Right kidney (tissue), 1 donor: ENCODE results near the gene PTPRG.

Experiments
- DNase-seq: peaks from one replicate; pipeline ENCODE4 v3.0.0-alpha.2; 2016

The PTPRG gene

DNA sequence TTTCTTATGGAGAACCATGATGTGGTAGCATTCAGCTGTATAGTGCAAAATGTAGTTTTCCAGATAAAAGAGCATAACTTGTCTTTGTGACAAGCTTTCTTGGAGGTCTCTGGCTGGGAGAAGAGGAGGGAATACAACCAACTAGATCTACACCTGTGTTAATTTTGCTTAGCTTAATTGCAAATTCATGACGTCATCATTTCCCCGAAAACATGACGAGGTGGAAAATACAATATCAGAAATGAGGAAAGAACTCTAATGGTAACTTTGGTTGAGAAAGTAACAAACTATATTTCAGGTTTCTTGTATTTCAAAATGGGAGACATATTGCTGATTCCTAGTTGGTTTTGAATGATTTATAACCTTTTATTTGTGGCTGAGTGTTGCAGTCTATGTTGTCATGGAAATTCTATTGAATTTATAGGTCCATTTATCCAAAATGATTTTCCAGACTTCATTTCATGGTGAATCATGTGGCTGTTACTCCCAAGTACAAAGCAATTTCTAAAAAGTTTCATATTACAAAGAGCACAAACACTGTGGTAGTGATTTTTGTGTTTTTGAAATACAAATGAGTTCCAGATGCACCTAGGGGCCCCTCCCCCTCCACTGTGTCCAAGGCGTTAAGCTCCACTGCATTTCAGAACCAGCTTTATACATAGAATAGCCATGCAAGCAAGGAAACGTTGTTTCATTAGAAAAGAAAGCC, 504.8 kb downstream of the PTPRG start:
- no peak for DNase-seq

GRCh38 chr3:62068337-62068736, 507.0 kb downstream of the PTPRG start:
- no peak for DNase-seq

DNA sequence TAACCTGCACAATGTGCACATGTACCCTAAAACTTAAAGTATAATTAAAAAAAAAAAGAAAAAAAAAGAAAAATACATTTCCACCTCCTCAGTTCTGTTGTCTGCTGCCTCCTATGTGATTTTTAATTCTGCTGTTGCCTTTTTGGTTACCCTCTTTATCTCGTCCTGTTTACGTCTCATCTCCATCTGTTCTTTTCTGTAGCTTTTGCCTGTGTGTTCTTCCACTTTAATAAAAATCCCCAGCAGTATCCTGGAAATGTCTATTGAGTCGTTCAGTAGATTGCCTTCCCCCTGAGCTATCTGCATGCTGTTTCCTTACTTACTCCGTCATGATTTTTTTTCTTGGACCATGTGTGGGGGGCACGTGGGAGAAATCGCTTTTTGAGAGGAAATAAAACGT, 509.5 kb downstream of the PTPRG start:
- no peak for DNase-seq

DNA sequence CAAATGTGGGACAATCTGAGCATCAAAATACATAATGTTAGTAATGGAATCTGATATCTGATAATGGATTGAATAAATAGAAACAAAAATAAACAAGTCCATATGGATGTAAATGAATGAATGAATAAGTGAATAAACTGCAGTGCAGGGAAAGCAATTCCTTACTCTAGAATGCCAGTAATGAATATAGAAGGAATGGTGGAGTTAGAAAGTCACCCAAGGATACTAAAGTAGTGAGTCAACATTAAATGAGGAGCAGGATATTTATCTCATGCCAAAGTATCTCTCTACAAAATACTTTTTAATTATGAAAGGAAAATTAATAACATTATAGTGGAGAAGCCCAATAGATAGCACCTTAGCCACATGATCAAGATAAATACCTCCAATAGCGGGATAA, 511.7 kb downstream of the PTPRG start:
- no peak for DNase-seq

- DNase-seq: no peak
Observed at GRCh38 chr3:62084558-62084957, 523.2 kb downstream of the PTPRG start.

DNA sequence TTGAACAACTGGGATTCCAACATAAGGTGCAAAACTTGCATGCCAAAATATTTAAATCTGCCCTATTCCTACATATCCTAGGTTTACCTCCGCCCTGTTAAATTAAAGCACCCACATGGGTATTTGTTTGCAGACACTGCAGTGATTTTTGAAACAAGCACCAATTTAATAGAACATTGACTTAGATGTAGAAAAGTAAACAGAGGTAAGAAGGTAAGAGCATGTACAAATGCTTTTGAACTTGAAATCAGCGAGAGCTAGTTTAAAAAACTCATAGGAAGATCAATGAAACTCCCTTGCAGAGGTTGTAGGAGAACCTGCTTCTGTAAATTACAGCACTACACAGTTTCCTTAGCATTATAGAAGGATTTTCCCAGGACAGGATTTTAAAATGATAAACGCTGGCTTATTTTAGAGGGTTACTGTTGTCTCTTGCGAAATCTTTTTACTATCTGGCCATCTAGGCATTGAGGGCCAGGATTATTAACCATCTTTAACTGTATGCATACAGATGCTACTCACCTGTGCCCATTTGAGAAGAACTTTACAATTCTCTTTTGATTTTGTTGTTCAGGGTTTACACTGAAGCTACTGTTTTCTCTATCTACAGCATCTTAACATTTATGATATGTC, 527.2 kb downstream of the PTPRG start:
- no peak for DNase-seq

DNA sequence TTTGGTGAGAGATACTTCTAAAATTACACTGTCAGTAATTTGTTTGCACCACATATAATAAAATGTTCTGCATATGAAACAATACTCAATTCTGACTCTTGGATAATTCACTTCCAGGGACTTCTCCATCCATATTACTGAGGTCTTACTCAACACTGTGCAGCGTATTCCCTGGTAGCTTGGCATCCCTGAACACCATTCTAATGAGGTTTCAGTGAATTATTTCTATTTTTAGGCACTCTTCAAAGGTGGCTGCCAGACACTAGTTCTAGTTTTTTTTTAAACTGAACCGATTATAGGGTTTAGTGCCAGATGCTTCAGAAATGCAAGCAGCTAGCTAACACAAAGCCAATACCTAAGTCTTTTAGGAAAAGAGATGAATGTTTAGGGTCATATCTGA, 528.7 kb downstream of the PTPRG start:
- no peak for DNase-seq

- DNase-seq: no peak
Observed at GRCh38 chr3:62090519-62090918, 529.1 kb downstream of the PTPRG start.

DNA sequence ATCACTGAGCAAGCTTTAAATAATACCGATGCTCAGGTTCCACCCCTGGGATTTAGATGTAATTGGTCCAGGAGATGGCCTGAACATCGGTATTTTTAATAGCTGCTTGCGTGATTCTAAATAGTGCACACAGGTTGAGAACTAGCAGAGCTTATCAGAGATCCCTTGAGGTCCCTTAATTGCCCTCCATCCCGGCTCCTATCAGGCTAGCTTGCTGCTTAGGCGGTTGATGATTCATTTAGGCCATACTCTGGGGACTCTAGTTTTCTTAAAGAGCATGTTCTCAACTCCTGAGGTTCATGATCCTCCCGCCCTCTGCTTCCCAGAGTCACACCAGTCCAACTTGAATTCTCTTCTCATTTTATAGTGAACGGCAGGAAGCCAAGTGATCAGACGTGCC, 531.7 kb downstream of the PTPRG start:
- no peak for DNase-seq

DNA sequence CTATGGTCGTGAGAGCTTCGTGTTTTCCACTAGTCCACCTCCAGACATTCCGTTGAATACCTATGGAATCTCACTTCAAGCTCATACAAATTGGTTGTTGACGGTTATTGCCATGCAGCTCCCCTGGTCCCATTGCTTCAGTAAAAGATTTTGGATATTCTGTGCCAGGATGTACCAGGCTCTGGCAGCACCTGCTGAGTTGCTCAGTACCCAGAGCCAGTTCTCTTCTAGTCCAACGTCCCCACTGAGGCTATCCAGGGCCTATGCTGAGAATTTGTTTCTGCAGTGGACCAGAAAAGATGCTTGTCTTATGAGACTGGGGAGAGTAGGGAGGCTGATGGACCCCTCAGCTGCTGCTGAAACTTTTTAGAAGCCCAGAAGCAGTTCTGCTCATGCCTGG, 533.1 kb downstream of the PTPRG start:
- no peak for DNase-seq

DNA sequence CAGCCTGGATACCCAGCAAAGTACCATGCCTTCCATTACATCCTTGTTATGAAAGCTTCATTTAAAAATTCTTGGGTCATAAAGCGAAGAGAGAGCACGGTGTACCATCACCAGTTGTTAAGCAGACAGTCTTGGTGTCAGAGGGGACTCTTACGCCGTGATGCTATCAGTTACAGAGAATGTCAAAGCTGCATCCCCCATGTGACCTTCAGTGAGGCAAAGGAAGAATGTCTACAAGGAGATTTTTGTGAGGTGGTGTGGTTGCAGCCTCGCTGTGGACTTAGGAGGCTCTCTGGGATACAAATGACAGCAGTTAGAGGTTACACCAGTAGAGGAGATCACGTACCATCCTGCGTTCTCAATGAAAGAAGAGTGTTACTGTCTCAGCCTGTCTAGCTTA, 533.7 kb downstream of the PTPRG start:
- no peak for DNase-seq

- no peak for DNase-seq
Observed at GRCh38 chr3:62095756-62096155, 534.4 kb downstream of the PTPRG start.

- DNase-seq: no peak
Observed at GRCh38 chr3:62096521-62096920, 535.1 kb downstream of the PTPRG start.

- DNase-seq: no peak
Observed at GRCh38 chr3:62097121-62097520, 535.8 kb downstream of the PTPRG start.

- no peak for DNase-seq
Observed at GRCh38 chr3:62098646-62099365, 537.4 kb downstream of the PTPRG start.

- DNase-seq: no peak
Observed at GRCh38 chr3:62100282-62100989, 539.1 kb downstream of the PTPRG start.

DNA sequence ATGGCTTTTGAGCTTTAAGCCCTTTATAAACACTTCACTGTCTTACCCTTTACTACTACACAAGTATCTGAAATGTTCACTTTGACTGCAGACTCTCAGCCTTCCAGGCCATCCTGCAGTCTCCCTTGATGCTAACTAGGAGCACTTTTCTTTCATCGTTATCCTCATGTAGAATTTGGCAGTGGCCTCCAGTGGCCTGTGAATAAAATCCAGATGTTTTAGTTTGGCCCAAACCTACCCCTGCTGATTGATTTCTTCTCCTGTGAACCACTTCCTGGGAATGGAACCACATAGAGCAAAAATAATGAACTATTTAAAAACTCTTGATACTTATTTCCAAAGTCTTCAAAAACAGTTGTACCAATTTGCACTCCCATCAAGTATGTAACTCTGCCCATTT, 540.1 kb downstream of the PTPRG start:
- DNase-seq: no peak

DNA sequence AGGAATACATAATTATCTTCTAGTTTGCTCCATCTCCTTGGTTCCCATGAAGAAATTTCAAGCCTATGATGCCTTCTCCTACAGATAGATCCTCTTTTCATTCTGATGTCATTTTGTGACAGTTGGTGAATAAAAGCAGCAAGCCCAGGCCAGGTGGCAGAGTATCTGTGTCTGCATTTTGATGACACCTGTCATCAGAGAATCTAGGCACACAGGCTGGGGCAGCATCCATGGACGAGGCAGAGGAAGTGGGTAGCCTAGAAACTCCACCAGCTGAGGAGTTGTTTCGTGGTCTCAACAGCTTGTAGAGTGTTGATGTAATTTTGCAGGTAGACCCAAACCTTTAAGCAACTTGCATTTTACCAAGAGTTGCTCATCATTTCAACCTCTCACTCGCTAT, 542.2 kb downstream of the PTPRG start:
- DNase-seq: no peak

DNA sequence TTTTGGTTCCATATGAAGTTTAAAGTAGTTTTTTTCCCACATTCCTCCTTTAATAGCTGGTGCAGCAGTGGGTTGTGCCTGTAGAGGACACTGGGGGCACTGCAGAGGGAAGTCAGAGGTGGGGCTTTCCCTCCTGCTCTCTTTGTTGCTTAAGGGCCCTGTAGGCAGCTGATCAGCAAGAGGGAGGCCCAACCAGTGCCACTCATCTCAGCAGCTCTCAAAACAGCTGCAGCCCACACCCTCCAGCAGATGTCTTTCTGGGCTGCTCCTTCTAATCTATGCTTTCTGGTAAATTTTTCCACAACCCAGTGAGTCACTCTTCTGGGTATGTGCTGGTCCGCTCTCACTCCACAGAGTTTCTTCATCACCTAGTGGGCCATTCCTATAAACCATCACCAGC, 548.2 kb downstream of the PTPRG start:
- no peak for DNase-seq

DNA sequence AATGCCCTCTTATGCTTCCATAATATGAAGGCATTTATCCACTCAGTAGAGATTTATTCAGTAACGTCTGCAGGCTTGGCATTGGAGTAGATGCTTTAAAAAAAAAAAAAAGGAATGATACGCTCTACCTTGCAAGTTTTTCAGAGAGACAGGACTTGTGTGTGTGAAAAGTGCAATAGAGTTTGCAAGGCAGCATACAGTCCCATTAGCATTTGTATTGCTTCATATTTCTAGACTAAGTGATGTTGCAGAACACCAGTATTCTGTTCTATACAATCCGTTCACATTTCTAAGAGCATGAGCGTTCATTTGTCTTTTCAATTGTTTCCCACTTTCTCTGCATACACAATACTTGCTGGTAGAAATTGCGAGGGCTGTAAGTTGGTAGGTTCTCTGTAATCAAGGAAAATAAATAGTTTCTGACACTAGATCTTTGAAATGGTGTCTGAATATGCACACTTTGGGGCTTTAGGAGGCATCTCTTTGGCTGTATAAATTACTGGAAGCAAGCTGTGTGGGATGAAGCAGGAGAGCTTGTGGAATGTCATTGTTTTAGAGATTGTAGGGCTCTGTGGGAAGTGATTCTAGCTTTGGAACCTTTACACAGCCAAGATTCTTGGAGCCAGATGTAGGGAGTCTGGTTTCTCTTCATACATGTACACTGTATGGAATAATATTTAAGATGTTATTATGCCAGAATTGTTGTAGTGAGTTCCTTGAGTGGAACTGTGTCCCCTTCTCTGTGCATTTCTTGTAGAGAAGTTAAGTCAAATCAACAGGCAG, 549.3 kb downstream of the PTPRG start:
- no peak for DNase-seq

DNA sequence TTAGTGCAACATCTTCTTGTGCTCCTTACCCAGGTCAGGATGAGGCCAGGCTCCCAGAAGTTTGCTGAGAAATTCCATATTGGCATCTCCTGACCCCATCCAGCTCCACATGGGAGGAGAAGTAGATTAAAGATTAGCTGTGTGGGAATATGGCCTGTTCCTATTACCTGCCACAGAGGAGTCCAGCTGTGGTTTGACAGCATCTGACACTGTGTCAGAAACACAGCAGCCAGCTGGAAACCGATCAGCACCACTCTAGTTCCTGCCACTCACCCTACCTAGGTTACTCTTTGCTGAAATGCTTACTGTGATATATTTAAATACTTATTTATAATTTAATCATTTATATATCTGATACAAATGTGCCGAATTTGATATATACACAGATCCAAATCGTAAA, 551.7 kb downstream of the PTPRG start:
- DNase-seq: no peak

- no peak for DNase-seq
Observed at GRCh38 chr3:62114763-62115162, 553.4 kb downstream of the PTPRG start.
